ENCODE results near the gene CCDC77. TPM values are rescaled to one million over a fixed set of nuclear protein-coding genes. Genes with fewer than 3 reads are reported as not detected.
A peak's percentile ranks its signal among the peaks of the same experiment; 100 is the strongest.

The CCDC77 gene
- total and polyA plus RNA-seq, 3 experiments from 2014 or later = 5.9 to 14.7 (median 14.0) TPM

DNA sequence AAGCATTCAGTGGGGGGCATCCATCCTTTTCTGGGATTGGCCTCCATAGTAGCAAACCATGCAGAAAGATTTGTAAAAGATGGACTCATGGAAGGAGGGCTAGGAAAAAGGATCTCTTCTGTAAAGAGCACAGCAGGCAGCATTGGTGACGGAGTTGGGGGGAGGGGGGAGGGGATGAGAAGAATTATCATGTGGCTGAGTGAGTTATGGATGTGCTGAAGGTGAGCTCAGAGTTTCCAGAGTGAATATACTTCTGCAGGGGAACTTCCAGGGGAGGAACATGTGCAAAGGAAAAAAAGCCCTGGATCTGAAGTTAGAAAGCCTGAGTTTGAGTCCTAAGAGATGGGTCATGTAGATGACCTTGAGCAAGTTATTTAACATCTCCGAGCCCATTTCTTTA lies 54.4 kb downstream of the CCDC77 start:
- POLR2A ChIA-PET = no interaction called here
- H3K36me3 Mint-ChIP-seq = no peaks in the 10 kb centered on the region
- peak overlapping the region in 3 of 8 donors; percentile 9 to 79 (median 29) for H3K27ac Mint-ChIP-seq

GRCh38 chr12:457676-458075 lies 56.2 kb downstream of the CCDC77 start:
- Histone ChIP-seq H3K4me1 (ENCODE audit: insufficient read depth, low read length) (no peaks in the 10 kb centered on the region), H3K36me3 (ENCODE audit: insufficient read depth, low read length) (no peaks in the 10 kb centered on the region), H3K4me3 (ENCODE audit: low read length) (no peak overlapping the region), H3K9me3 (ENCODE audit: low read length) (no peaks in the 10 kb centered on the region), H3K27me3 (ENCODE audit: insufficient read depth, low read length, poor library complexity, severe bottlenecking) (no peaks in the 10 kb centered on the region), H3K27ac (ENCODE audit: low read depth, low read length) (no peak overlapping the region)
- H3K27me3 Mint-ChIP-seq = no peaks in the 10 kb centered on the region
- no peaks in the 10 kb centered on the region for H3K9me3 Mint-ChIP-seq
- H3K36me3 Mint-ChIP-seq = peaks cover 0 to 2% (median 0%) of the 10 kb centered on the region in 3 donors
- ChIA-PET CTCF (interaction anchor here (1.2 to 2.8 kb wide), 5 partner anchors 11 to 89 kb away, joined by 3 to 13 read pairs (median 5); no protein-coding TSS in a partner anchor), POLR2A (no interaction called here)
- DNase-seq = no peak
- H3K27ac Mint-ChIP-seq = no peak overlapping the region
- peaks cover 20 to 34% (median 24%) of the 10 kb centered on the region in 3 donors for H3K4me1 Mint-ChIP-seq
- H3K4me3 Mint-ChIP-seq = peak overlapping the region in 4 of 7 donors; percentile 30 to 82 (median 53)

More for the DNA sequence above, 54.4 kb downstream of the CCDC77 start:
- Histone ChIP-seq H3K9me3 (ENCODE audit: low read length) (no peaks in the 10 kb centered on the region), H3K27ac (ENCODE audit: low read depth, low read length) (no peak overlapping the region), H3K4me3 (ENCODE audit: low read length) (no peak overlapping the region), H3K27me3 (ENCODE audit: insufficient read depth, low read length, poor library complexity, severe bottlenecking) (no peaks in the 10 kb centered on the region), H3K4me1 (ENCODE audit: insufficient read depth, low read length) (no peaks in the 10 kb centered on the region), H3K36me3 (ENCODE audit: insufficient read depth, low read length) (no peaks in the 10 kb centered on the region)
- H3K9me3 Mint-ChIP-seq = no peaks in the 10 kb centered on the region
- no peak for DNase-seq
- peaks cover 5 to 19% (median 12%) of the 10 kb centered on the region in 3 donors for H3K4me1 Mint-ChIP-seq
- CTCF ChIA-PET = interaction anchor here (1.0 to 4.4 kb wide), 4 partner anchors 13 to 92 kb away, joined by 3 to 45 read pairs (median 14); partner anchors contain the start of gene CCDC77
- H3K27me3 Mint-ChIP-seq = no peaks in the 10 kb centered on the region
- H3K4me3 Mint-ChIP-seq = peak overlapping the region in 1 of 7 donors; percentile 32

DNA sequence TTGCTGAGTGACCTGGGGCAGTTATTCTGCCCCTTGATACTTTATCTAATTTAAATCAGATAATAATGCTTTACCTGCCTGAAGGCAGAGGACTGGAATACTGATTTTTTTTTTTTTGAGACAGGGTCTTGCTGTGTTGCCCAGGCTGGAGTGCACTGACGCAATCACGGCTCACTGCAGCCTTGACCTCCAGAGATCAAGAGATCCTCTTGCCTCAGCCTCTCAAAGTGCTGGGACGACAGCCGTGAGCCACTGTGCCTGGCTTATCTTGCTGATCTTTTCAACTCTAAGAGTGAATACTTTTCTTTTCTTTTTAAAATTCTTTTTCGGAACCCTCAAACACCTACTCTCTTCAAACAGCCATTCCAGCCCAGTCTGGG lies 57.6 kb downstream of the CCDC77 start:
- no peaks in the 10 kb centered on the region for H3K9me3 Mint-ChIP-seq
- ChIA-PET POLR2A (no interaction called here), CTCF (interaction anchor here (0.6 to 2.6 kb wide), 2 partner anchors 17 to 117 kb away, joined by 3 to 6 read pairs; no protein-coding TSS in a partner anchor)
- no peaks in the 10 kb centered on the region for H3K27me3 ChIP-seq (ENCODE audit: insufficient read depth, low read length, poor library complexity, severe bottlenecking)
- H3K27ac Mint-ChIP-seq = peak overlapping the region in 5 of 8 donors; percentile 38 to 75 (median 52)
- H3K9me3 ChIP-seq (ENCODE audit: low read length) = no peaks in the 10 kb centered on the region
- peak overlapping the region; percentile 67 for H3K4me3 ChIP-seq (ENCODE audit: low read length)
- no peak for DNase-seq
- peaks cover 0 to 2% (median 0%) of the 10 kb centered on the region in 3 donors for H3K36me3 Mint-ChIP-seq
- H3K27me3 Mint-ChIP-seq = peaks cover 0 to 3% of the 10 kb centered on the region in 2 donors
- H3K4me1 Mint-ChIP-seq = peaks cover 33 to 47% (median 37%) of the 10 kb centered on the region in 3 donors
- H3K27ac ChIP-seq (ENCODE audit: low read depth, low read length) = no peak overlapping the region
- H3K36me3 ChIP-seq (ENCODE audit: insufficient read depth, low read length) = no peaks in the 10 kb centered on the region
- H3K4me3 Mint-ChIP-seq = peak overlapping the region; percentile 79 to 90 (median 84)
- H3K4me1 ChIP-seq (ENCODE audit: insufficient read depth, low read length) = no peaks in the 10 kb centered on the region

- CTCF ChIA-PET = interaction anchor here (2.6 kb wide), 1 partner anchor 17 kb away, joined by 6 read pairs; no protein-coding TSS in a partner anchor
- peak within 1 kb of the TSS; percentile 35 to 80 (median 58) for H3K27ac Mint-ChIP-seq
- POLR2A ChIA-PET = no interaction called here
- no peaks in the 10 kb centered on the region for H3K9me3 Mint-ChIP-seq
- H3K36me3 Mint-ChIP-seq = peaks cover 0 to 2% (median 0%) of the 10 kb centered on the region in 3 donors
- Histone ChIP-seq H3K4me3 (ENCODE audit: low read length) (peak within 1 kb of the TSS; percentile 67), H3K4me1 (ENCODE audit: insufficient read depth, low read length) (no peaks in the 10 kb centered on the region), H3K9me3 (ENCODE audit: low read length) (no peaks in the 10 kb centered on the region), H3K27me3 (ENCODE audit: insufficient read depth, low read length, poor library complexity, severe bottlenecking) (no peaks in the 10 kb centered on the region), H3K27ac (ENCODE audit: low read depth, low read length) (peak within 1 kb of the TSS; percentile 12), H3K36me3 (ENCODE audit: insufficient read depth, low read length) (no peaks in the 10 kb centered on the region)
- peak within 1 kb of the TSS; percentile 83 to 91 (median 88) for H3K4me3 Mint-ChIP-seq
- DNase-seq = peak; percentile 26 to 62 (median 37)
- H3K4me1 Mint-ChIP-seq = peaks cover 36 to 50% (median 40%) of the 10 kb centered on the region in 3 donors
- peaks cover 0 to 5% of the 10 kb centered on the region in 2 donors for H3K27me3 Mint-ChIP-seq
Observed at GRCh38 chr12:459430-460258, 58.2 kb downstream of the CCDC77 start, which contains the start of gene B4GALNT3. Gene B4GALNT3, plus strand, starts transcription at chr12:459939. Its CDS starts 438 bp downstream, at chr12:460377.

DNA sequence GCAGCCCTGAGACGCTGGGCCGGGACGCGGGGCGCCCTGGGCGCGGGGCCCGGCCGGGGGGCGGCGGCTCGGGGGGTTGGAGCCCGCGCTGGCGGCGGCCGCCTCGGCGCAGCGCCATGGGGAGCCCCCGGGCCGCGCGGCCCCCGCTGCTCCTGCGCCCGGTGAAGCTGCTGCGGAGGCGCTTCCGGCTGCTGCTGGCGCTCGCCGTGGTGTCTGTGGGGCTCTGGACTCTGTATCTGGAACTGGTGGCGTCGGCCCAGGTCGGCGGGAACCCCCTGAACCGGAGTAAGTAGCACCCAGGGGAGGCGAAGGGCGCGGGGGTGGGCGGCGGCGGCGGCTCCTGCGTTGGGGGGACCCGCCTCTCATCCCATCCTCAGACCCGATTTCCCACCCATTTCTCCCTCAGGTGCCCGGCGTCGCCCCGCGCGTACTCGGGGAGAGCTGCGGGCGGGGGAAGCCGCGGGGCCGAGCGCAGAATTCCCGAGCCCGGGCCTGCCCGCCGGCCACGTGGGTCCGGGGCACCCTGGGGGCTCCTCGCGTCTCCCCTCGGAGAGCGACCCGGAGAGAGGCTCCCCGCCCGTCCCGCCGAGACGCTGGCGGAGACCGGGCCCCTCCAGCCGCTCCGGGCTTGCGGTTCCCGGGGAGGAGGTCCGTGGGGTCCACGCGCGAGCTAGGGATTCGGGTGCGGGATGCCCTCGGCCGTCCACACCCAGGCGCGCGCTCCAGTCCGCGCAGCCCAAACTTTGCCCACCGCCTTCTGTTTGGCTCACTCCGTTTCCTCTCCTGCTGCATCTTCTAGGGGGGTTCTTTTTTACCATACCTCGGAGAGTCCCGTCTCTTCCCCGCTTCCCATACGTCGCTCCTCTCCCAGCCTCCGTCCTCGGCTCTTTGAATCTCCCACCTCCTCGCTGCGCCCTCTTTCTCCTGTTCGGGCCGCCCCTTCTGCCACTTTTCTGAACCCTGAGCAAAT lies 59.1 kb downstream of the CCDC77 start:
- H3K4me1 ChIP-seq (ENCODE audit: insufficient read depth, low read length) = no peaks in the 10 kb centered on the region
- peak overlapping the region; percentile 83 to 91 (median 88) for H3K4me3 Mint-ChIP-seq
- H3K27ac ChIP-seq (ENCODE audit: low read depth, low read length) = no peak overlapping the region
- H3K27ac Mint-ChIP-seq = peak overlapping the region in 7 of 8 donors; percentile 49 to 91 (median 80)
- CTCF ChIA-PET = interaction anchor here (1.7 kb wide), 1 partner anchor 16 kb away, joined by 4 read pairs; no protein-coding TSS in a partner anchor
- H3K36me3 Mint-ChIP-seq = peaks cover 0 to 2% (median 0%) of the 10 kb centered on the region in 3 donors
- POLR2A ChIA-PET = interaction anchor here (0.5 kb wide), 1 partner anchor 24 kb away, joined by 3 read pairs; no protein-coding TSS in a partner anchor
- H3K36me3 ChIP-seq (ENCODE audit: insufficient read depth, low read length) = no peaks in the 10 kb centered on the region
- peak; percentile 27 to 65 (median 41) for DNase-seq
- peaks cover 0 to 5% of the 10 kb centered on the region in 2 donors for H3K27me3 Mint-ChIP-seq
- peaks cover 40 to 54% (median 44%) of the 10 kb centered on the region in 3 donors for H3K4me1 Mint-ChIP-seq
- H3K9me3 Mint-ChIP-seq = no peaks in the 10 kb centered on the region
- no peaks in the 10 kb centered on the region for H3K9me3 ChIP-seq (ENCODE audit: low read length)
- no peak overlapping the region for H3K4me3 ChIP-seq (ENCODE audit: low read length)
- no peaks in the 10 kb centered on the region for H3K27me3 ChIP-seq (ENCODE audit: insufficient read depth, low read length, poor library complexity, severe bottlenecking)

DNA sequence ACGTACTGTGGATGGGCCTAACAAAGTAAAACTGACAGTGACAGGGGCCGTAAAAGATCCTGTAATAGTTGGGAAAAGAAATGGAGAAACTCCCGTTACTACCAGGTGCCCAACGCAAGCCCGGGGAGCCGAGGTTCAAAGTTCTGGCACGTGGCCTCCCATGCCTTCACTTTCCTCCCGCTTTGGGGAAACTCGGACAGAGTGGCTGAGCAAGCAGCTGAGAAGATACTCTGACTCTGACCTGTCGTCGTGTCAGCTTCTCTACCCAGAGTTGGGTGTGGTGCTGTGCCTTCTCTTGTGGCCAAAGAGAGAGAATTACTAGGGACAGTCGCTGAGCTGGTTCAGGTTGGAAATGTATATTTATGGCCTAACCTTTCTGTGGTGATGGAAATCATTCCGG lies 60.0 kb downstream of the CCDC77 start:
- peak overlapping the region; percentile 83 to 91 (median 88) for H3K4me3 Mint-ChIP-seq
- no peaks in the 10 kb centered on the region for H3K4me1 ChIP-seq (ENCODE audit: insufficient read depth, low read length)
- no peaks in the 10 kb centered on the region for H3K36me3 ChIP-seq (ENCODE audit: insufficient read depth, low read length)
- H3K27me3 ChIP-seq (ENCODE audit: insufficient read depth, low read length, poor library complexity, severe bottlenecking) = no peaks in the 10 kb centered on the region
- H3K36me3 Mint-ChIP-seq = peaks cover 0 to 2% (median 0%) of the 10 kb centered on the region in 3 donors
- no peak overlapping the region for H3K27ac ChIP-seq (ENCODE audit: low read depth, low read length)
- POLR2A ChIA-PET = no interaction called here
- H3K27ac Mint-ChIP-seq = peak overlapping the region in 7 of 8 donors; percentile 0 to 88 (median 73)
- no peak for DNase-seq
- no peak overlapping the region for H3K4me3 ChIP-seq (ENCODE audit: low read length)
- H3K27me3 Mint-ChIP-seq = peaks cover 0 to 5% of the 10 kb centered on the region in 2 donors
- no peaks in the 10 kb centered on the region for H3K9me3 ChIP-seq (ENCODE audit: low read length)
- peaks cover 40 to 54% (median 44%) of the 10 kb centered on the region in 3 donors for H3K4me1 Mint-ChIP-seq
- CTCF ChIA-PET = interaction anchor here (0.9 to 4.3 kb wide), 3 partner anchors 7 to 77 kb away, joined by 4 to 27 read pairs (median 4); no protein-coding TSS in a partner anchor
- H3K9me3 Mint-ChIP-seq = no peaks in the 10 kb centered on the region

All from CD8-positive, alpha-beta memory T cell (primary cell).